HEK293 (cell line): ENCODE measurements around the gene LANCL2.

Source experiments
- CTCF ChIA-PET: fragments of 350-600 bp; formaldehyde crosslinking; extraction: SDS; loops from one replicate; lab custom pipeline; 2021; ENCODE audit warnings: antibody characterized with exemption; lab: Yijun Ruan, JAX
- POLR2A ChIA-PET: fragments of 300-600 bp; formaldehyde crosslinking; extraction: SDS; loops from one replicate; lab custom pipeline; 2020; ENCODE audit warnings: antibody characterized with exemption, inconsistent platforms; lab: Yijun Ruan, JAX
- H3K27ac ChIP-seq: fragments of 200-500 bp; sonication (Bioruptor generic); 2 replicates; pipeline ENCODE4 v1.5.1; 2014; ENCODE audit warnings: low read depth, low read length, control low read depth, inconsistent platforms; ENCODE audit errors: extremely low read depth
- H3K36me3 ChIP-seq, 2 experiments: fragments of 200-500 bp in 1 of 2; sonication (Bioruptor generic) in 1 of 2; 1 replicate in 1 of 2; 2 replicates in 1 of 2; pipeline ENCODE4 v1.5.1; 2014 to 2017; ENCODE audit warnings: inconsistent platforms in 2 of 2, low read length in 2 of 2; ENCODE audit not compliant: control insufficient read depth in 2 of 2, insufficient read depth in 1 of 2
- H3K4me1 ChIP-seq: fragments of 200-500 bp; sonication (Bioruptor generic); 2 replicates; pipeline ENCODE4 v1.5.1; 2014; ENCODE audit warnings: mild to moderate bottlenecking, low read length, inconsistent platforms; ENCODE audit not compliant: control insufficient read depth, insufficient read depth
- H3K4me3 ChIP-seq: 2 replicates; pipeline ENCODE4 v1.5.1; 2011; ENCODE audit warnings: low read depth, mild to moderate bottlenecking, control low read depth, low read length, moderate library complexity
- H3K9me3 ChIP-seq: fragments of 200-500 bp; sonication (Bioruptor generic); 2 replicates; pipeline ENCODE4 v1.5.1; 2014; ENCODE audit warnings: low read depth, low read length, inconsistent platforms; ENCODE audit not compliant: control insufficient read depth, insufficient read depth
- GLI4 ChIP-seq: fragments of 450-650 bp; formaldehyde crosslinking; IDR thresholded peaks from 2 replicates; pipeline ENCODE4 v1.5.1; 2016; ENCODE audit warnings: missing biosample characterization, missing genetic modification characterization
- INSM2 ChIP-seq: fragments of 450-650 bp; formaldehyde crosslinking; IDR thresholded peaks from 2 replicates; pipeline ENCODE4 v1.5.1; 2016; ENCODE audit warnings: missing biosample characterization, missing genetic modification characterization
- KLF9 ChIP-seq: fragments of 450-650 bp; formaldehyde crosslinking; IDR thresholded peaks from 2 replicates; pipeline ENCODE4 v1.5.1; 2016; ENCODE audit warnings: missing biosample characterization, missing genetic modification characterization, low read depth
- MYNN ChIP-seq: fragments of 450-650 bp; formaldehyde crosslinking; IDR thresholded peaks from 2 replicates; pipeline ENCODE4 v1.5.1; 2016; ENCODE audit warnings: missing biosample characterization, missing genetic modification characterization, borderline replicate concordance
- SP7 ChIP-seq: fragments of 450-650 bp; formaldehyde crosslinking; IDR thresholded peaks from 2 replicates; pipeline ENCODE4 v1.5.1; 2016; ENCODE audit warnings: missing biosample characterization, missing genetic modification characterization
- ZNF121 ChIP-seq: fragments of 450-650 bp; formaldehyde crosslinking; IDR thresholded peaks from 2 replicates; pipeline ENCODE4 v1.5.1; 2016; ENCODE audit warnings: missing biosample characterization, missing genetic modification characterization
- ZNF18 ChIP-seq: fragments of 450-650 bp; formaldehyde crosslinking; IDR thresholded peaks from 2 replicates; pipeline ENCODE4 v1.5.1; 2016; ENCODE audit warnings: missing biosample characterization, missing genetic modification characterization
- ZNF184 ChIP-seq: fragments of 450-650 bp; IDR thresholded peaks from 2 replicates; pipeline ENCODE4 v1.5.1; 2018; ENCODE audit warnings: missing biosample characterization, mild to moderate bottlenecking, missing genetic modification characterization
- ZNF214 ChIP-seq: fragments of 450-650 bp; formaldehyde crosslinking; IDR thresholded peaks from 2 replicates; pipeline ENCODE4 v1.5.1; 2017; ENCODE audit warnings: missing biosample characterization, mild to moderate bottlenecking, missing genetic modification characterization, borderline replicate concordance
- ZNF280D ChIP-seq: fragments of 450-650 bp; formaldehyde crosslinking; IDR thresholded peaks from 2 replicates; pipeline ENCODE4 v1.5.1; 2016; ENCODE audit warnings: missing biosample characterization, missing genetic modification characterization
- ZNF404 ChIP-seq: fragments of 450-650 bp; formaldehyde crosslinking; IDR thresholded peaks from 2 replicates; pipeline ENCODE4 v1.5.1; 2017; ENCODE audit warnings: missing biosample characterization, missing genetic modification characterization
- ZNF510 ChIP-seq: fragments of 450-650 bp; formaldehyde crosslinking; IDR thresholded peaks from 2 replicates; pipeline ENCODE4 v1.5.1; 2018; ENCODE audit warnings: mild to moderate bottlenecking, missing genetic modification characterization, missing biosample characterization; ENCODE audit not compliant: insufficient replicate concordance
- ZNF596 ChIP-seq: fragments of 450-650 bp; IDR thresholded peaks from 2 replicates; pipeline ENCODE4 v1.5.0; 2018; ENCODE audit warnings: missing biosample characterization, mild to moderate bottlenecking, missing genetic modification characterization, moderate library complexity
- ZNF701 ChIP-seq: fragments of 450-650 bp; formaldehyde crosslinking; IDR thresholded peaks from 2 replicates; pipeline ENCODE4 v1.5.1; 2016; ENCODE audit warnings: missing biosample characterization, missing genetic modification characterization
- ZNF768 ChIP-seq: fragments of 450-650 bp; formaldehyde crosslinking; IDR thresholded peaks from 2 replicates; pipeline ENCODE4 v1.5.1; 2018; ENCODE audit warnings: missing biosample characterization, mild to moderate bottlenecking, missing genetic modification characterization
- ZNF776 ChIP-seq: fragments of 450-650 bp; formaldehyde crosslinking; IDR thresholded peaks from 2 replicates; pipeline ENCODE4 v1.5.0; 2017; ENCODE audit warnings: missing biosample characterization, missing genetic modification characterization, borderline replicate concordance
- ZNF837 ChIP-seq: fragments of 450-650 bp; formaldehyde crosslinking; IDR thresholded peaks from 2 replicates; pipeline ENCODE4 v1.5.1; 2016; ENCODE audit warnings: missing biosample characterization, missing genetic modification characterization
- ZXDB ChIP-seq: fragments of 450-650 bp; formaldehyde crosslinking; IDR thresholded peaks from 2 replicates; pipeline ENCODE4 v1.5.1; 2016; ENCODE audit warnings: missing biosample characterization, missing genetic modification characterization
- TF ChIP-seq, protein P1 (sequence below): fragments of 450-650 bp; formaldehyde crosslinking; IDR thresholded peaks from 2 replicates; pipeline ENCODE4 v1.5.1; 2016; ENCODE audit warnings: missing biosample characterization, missing genetic modification characterization

Gene LANCL2

GRCh38 chr7:55381696-55382095 is 16.6 kb downstream of the LANCL2 start:
- Histone ChIP-seq H3K9me3 (no peaks in the 10 kb centered on the region), H3K4me1 (peaks cover 5% of the 10 kb centered on the region; the same call in 1 of the 2 replicates), H3K27ac (no peak overlapping the region), H3K4me3 (no peak overlapping the region), H3K36me3 (no peaks in the 10 kb centered on the region)
- CTCF ChIA-PET = interaction anchor here (0.6 kb wide), 1 partner anchor 846 kb away, joined by 3 read pairs; no protein-coding TSS in a partner anchor
- POLR2A ChIA-PET = no interaction called here
- no peak for TF ChIP-seq GLI4
- TF ChIP-seq ZNF121 (tag by site-specific recombination) = no peak
- TF ChIP-seq ZNF214 (tag by site-specific recombination) = no peak
- TF ChIP-seq, protein P1, sequence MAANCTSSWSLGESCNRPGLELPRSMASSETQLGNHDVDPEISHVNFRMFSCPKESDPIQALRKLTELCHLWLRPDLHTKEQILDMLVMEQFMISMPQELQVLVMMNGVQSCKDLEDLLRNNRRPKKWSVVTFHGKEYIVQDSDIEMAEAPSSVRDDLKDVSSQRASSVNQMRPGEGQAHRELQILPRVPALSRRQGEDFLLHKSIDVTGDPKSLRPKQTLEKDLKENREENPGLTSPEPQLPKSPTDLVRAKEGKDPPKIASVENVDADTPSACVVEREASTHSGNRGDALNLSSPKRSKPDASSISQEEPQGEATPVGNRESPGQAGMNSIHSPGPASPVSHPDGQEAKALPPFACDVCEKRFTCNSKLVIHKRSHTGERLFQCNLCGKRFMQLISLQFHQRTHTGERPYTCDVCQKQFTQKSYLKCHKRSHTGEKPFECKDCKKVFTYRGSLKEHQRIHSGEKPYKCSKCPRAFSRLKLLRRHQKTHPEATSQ = no peak
- TF ChIP-seq ZNF510 (tag by site-specific recombination) = no peak
- TF ChIP-seq ZXDB (tag by site-specific recombination) = no peak
- no peak for TF ChIP-seq KLF9 (tag by site-specific recombination)
- no peak for TF ChIP-seq INSM2 (tag by site-specific recombination)
- no peak for TF ChIP-seq ZNF18 (tag by site-specific recombination)
- TF ChIP-seq ZNF776 = no peak
- no peak for TF ChIP-seq ZNF596 (tag by site-specific recombination)

- ChIA-PET POLR2A (no interaction called here), CTCF (no interaction called here)
- Histone ChIP-seq H3K9me3 (no peaks in the 10 kb centered on the region), H3K4me3 (no peak overlapping the region), H3K4me1 (peaks cover 1% of the 10 kb centered on the region; the same call in 1 of the 2 replicates), H3K36me3 (no peaks in the 10 kb centered on the region), H3K27ac (no peak overlapping the region)
- TF ChIP-seq ZNF837 (tag by site-specific recombination) (no peak), SP7 (tag by site-specific recombination) (no peak), ZNF404 (tag by site-specific recombination) (no peak)
- TF ChIP-seq, all 188 proteins: peak for 0
Measured at GRCh38 chr7:55382251-55382650, 17.1 kb downstream of the LANCL2 start.

- ChIA-PET POLR2A (no interaction called here), CTCF (no interaction called here)
- Histone ChIP-seq H3K36me3 (no peaks in the 10 kb centered on the region), H3K9me3 (no peaks in the 10 kb centered on the region; the same call in 1 of the 2 replicates), H3K27ac (no peak overlapping the region), H3K4me1 (no peaks in the 10 kb centered on the region), H3K4me3 (no peak overlapping the region)
- TF ChIP-seq ZNF701 (no peak), ZNF214 (tag by site-specific recombination) (no peak), ZNF280D (no peak), MYNN (tag by site-specific recombination) (no peak), ZNF184 (no peak), ZNF768 (tag by site-specific recombination) (no peak)
Measured at GRCh38 chr7:55386541-55386940, 21.4 kb downstream of the LANCL2 start.
